Kidney (tissue), 14 donors: ENCODE data around the gene TPT1. TPM values are rescaled to one million over a fixed set of nuclear protein-coding genes. Genes with fewer than 3 reads are reported as not detected.

Experiments used
- DNase-seq, 5 donors: peaks; one replicate each; pipeline ENCODE4 v3.0.0-alpha.2; 2013 to 2020
- FAIRE-seq: peaks from 2 replicates; lab custom pipeline; 2012; peaks lifted over from hg19 to GRCh38; lab: Jason Lieb, UNC
- H3K27ac ChIP-seq, 2 donors: one replicate each; pipeline ENCODE4 v1.7.0; 2013; ENCODE audit warnings: low read depth in 2 of 2, low read length in 2 of 2, inconsistent platforms in 1 of 2
- H3K27me3 ChIP-seq: one replicate; pipeline ENCODE4 v1.7.1; 2013; ENCODE audit warnings: low read length, inconsistent platforms; ENCODE audit not compliant: control insufficient read depth, insufficient read depth
- H3K36me3 ChIP-seq, 3 donors: one replicate each; pipeline versions ENCODE4 v1.7.0 to v1.7.1; 2013; ENCODE audit warnings: low read length in 3 of 3, control low read depth in 1 of 3, inconsistent platforms in 1 of 3; ENCODE audit not compliant: insufficient read depth in 3 of 3, control insufficient read depth in 2 of 3
- H3K4me1 ChIP-seq, 3 donors: one replicate each; pipeline versions ENCODE4 v1.7.0 to v1.7.1; 2013; ENCODE audit warnings: low read length in 3 of 3, inconsistent platforms in 1 of 3, low read depth in 1 of 3; ENCODE audit not compliant: control insufficient read depth in 2 of 3, insufficient read depth in 2 of 3
- H3K4me3 ChIP-seq, 3 donors: one replicate each; pipeline versions ENCODE4 v1.7.0 to v1.8.1; 2013; ENCODE audit warnings: low read length in 3 of 3, control low read depth in 1 of 3, inconsistent platforms in 1 of 3
- H3K9ac ChIP-seq, 3 donors: one replicate each; pipeline versions ENCODE4 v1.7.0 to v1.7.1; 2013; ENCODE audit warnings: low read length in 3 of 3, control low read depth in 1 of 3, inconsistent platforms in 1 of 3
- H3K9me3 ChIP-seq, 3 donors: one replicate each; pipeline versions ENCODE4 v1.7.0 to v1.7.1; 2013; ENCODE audit warnings: low read length in 3 of 3, control low read depth in 1 of 3, inconsistent platforms in 1 of 3; ENCODE audit not compliant: control insufficient read depth in 2 of 3, insufficient read depth in 1 of 3
- CTCF ChIP-seq: IDR thresholded peaks from 3 replicates; pipeline ENCODE4 v1.5.1; 2012; ENCODE audit warnings: mild to moderate bottlenecking, moderate library complexity, borderline replicate concordance; ENCODE audit not compliant: insufficient read depth; ENCODE audit errors: extremely low read depth
- intact Hi-C: fragments of 100-400 bp; cut with DNase I; formaldehyde crosslinking; loops from one replicate; pipeline ENCODE4 v1.11.1; 2022
- polyA plus RNA-seq: library from polyadenylated mRNA; stranded (reverse); fragments of 350-450 nt; fragmentation: Illumina TruSeq; extraction: RNeasy Lipid Tissue Mini Kit (QIAGEN cat#74804); gene quantifications from one replicate; pipeline ENCODE4 v1.2.3, GENCODE V29; 2014; ENCODE audit warnings: low read depth, low replicate concordance; ENCODE audit not compliant: insufficient read depth
- total RNA-seq: library from RNA; stranded (reverse); fragmentation: NEBNext Ultra II Directional; extraction: Animal tissue kit (Norgen Biotek cat#: 25700); gene quantifications from one replicate; pipeline ENCODE4 v1.2.1, GENCODE V29; 2021
- donor health status: control.
- donor health status: control.
- donor health status: control.
- donor health status: control.
- donor health status: control.
- donor health status: DM: yes; HTN: yes; CAD: no.
- donor health status: Normal renal cell carcinoma (clear cell type).

The TPT1 gene
- total and polyA plus RNA-seq, 2 donors from 2014 or later, result 4,291 to 6,901 TPM

- H3K9ac ChIP-seq, result no peak overlapping the region
- intact Hi-C loops, result no loop called here
- no peak for DNase-seq
- H3K9me3 ChIP-seq, result no peaks in the 10 kb centered on the region
- H3K27ac ChIP-seq, result no peak overlapping the region
- H3K27me3 ChIP-seq, result no peaks in the 10 kb centered on the region
- H3K36me3 ChIP-seq, result peaks cover 0 to 17% (median 12%) of the 10 kb centered on the region in 3 donors
- TF ChIP-seq CTCF, result no peak
- H3K4me3 ChIP-seq, result no peak overlapping the region
- FAIRE-seq, result no peak
- no peaks in the 10 kb centered on the region for H3K4me1 ChIP-seq
Measured at GRCh38 chr13:45356966-45357672, 16.1 kb upstream of the TPT1 start.

GRCh38 chr13:45353895-45354294, 12.9 kb upstream of the TPT1 start:
- no peak for FAIRE-seq
- intact Hi-C loops, result no loop called here

GRCh38 chr13:45352031-45352430, 11.0 kb upstream of the TPT1 start:
- H3K36me3 ChIP-seq, result peaks cover 0 to 15% (median 12%) of the 10 kb centered on the region in 3 donors
- TF ChIP-seq CTCF, result no peak
- no peak overlapping the region for H3K27ac ChIP-seq
- H3K9ac ChIP-seq, result no peak overlapping the region
- DNase-seq, result no peak
- H3K27me3 ChIP-seq, result no peaks in the 10 kb centered on the region
- intact Hi-C loops, result no loop called here
- H3K9me3 ChIP-seq, result no peaks in the 10 kb centered on the region
- no peak overlapping the region for H3K4me3 ChIP-seq
- H3K4me1 ChIP-seq, result no peaks in the 10 kb centered on the region
- FAIRE-seq, result no peak

More at GRCh38 chr13:45353895-45354294, 12.9 kb upstream of the TPT1 start:
- Histone ChIP-seq H3K36me3 (peaks cover 0 to 15% (median 13%) of the 10 kb centered on the region in 3 donors), H3K27ac (no peak overlapping the region), H3K9me3 (no peaks in the 10 kb centered on the region), H3K4me3 (no peak overlapping the region), H3K27me3 (no peaks in the 10 kb centered on the region), H3K4me1 (no peaks in the 10 kb centered on the region), H3K9ac (no peak overlapping the region)
- TF ChIP-seq CTCF, result no peak
- DNase-seq, result no peak

GRCh38 chr13:45350152-45350551, 9.2 kb upstream of the TPT1 start:
- TF ChIP-seq CTCF, result no peak
- H3K9ac ChIP-seq, result no peak overlapping the region
- H3K4me1 ChIP-seq, result no peaks in the 10 kb centered on the region
- H3K9me3 ChIP-seq, result no peaks in the 10 kb centered on the region
- H3K4me3 ChIP-seq, result no peak overlapping the region
- no peaks in the 10 kb centered on the region for H3K27me3 ChIP-seq
- H3K27ac ChIP-seq, result no peak overlapping the region
- intact Hi-C loops, result no loop called here
- FAIRE-seq (no peak), DNase-seq (no peak)
- peaks cover 0 to 12% (median 5%) of the 10 kb centered on the region in 3 donors for H3K36me3 ChIP-seq
